ENCODE data around the gene PRM1. TPM values are rescaled to one million over a fixed set of nuclear protein-coding genes. Genes with fewer than 3 reads are reported as not detected.

The PRM1 gene
- total RNA-seq, 2 donors from 2014 or later = not detected

DNA sequence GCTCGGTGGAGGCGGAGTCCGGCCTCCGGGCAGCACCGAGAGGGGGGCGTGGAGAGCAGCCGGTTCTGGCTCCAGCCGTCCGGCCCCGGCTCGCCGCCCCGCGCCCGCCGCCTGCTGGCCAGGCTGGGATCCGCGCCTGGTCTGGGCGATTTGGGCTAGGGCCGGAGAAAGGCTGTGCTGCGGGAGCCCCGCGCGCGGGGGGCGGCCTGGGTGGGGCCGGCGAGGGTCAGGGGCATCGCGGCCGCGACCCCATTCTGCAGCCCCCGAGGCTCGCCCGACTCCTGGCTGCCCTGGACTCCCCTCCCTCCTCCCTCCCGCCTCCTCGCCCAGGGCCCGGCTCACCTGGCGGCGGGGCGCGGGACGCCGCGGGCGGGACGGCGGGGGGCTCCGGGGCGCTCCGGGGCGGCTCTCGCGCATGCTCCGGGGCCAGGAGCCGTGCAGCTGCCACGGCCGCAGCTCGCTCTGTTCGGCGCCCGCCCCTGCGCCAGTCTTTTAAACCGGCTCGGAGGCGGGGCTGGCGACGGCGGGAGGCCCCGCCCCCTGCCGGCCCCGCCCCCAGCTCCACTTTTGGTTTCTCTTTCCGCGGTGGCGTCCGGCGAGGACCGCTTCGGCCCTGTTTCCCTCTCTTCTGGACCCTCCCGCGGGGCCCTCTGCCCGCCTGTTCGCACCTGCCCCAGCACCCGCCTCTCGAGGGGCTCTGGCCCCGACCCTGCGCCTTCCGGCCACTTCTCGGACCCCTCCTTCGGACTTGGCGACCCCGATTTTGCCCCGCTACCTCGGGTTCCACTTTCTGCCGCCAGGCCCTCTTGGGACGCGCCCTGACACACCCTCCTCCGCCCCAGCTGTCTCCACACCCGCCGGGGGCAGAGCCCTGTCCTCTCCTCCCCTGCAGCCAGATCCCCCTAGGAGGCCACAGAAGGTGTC, 25.1 kb downstream of the PRM1 start, which contains the start of gene SOCS1:
SOCS1 (minus strand) TSS at position 468 of the 924 bp plus-strand sequence. CDS start 726 bp downstream, outside the sequence.
- peak; percentile 83 for DNase-seq (ENCODE audit: low spot score)
- Histone ChIP-seq H3K9me3 (no peaks in the 10 kb centered on the region), H3K4me3 (peak within 1 kb of the TSS; percentile 64 to 72), H3K27ac (peak within 1 kb of the TSS; percentile 92 to 94), H3K4me1 (peaks cover 0 to 32% of the 10 kb centered on the region in 2 donors), H3K36me3 (no peaks in the 10 kb centered on the region), H3K27me3 (no peaks in the 10 kb centered on the region)
- TF ChIP-seq, protein P1, sequence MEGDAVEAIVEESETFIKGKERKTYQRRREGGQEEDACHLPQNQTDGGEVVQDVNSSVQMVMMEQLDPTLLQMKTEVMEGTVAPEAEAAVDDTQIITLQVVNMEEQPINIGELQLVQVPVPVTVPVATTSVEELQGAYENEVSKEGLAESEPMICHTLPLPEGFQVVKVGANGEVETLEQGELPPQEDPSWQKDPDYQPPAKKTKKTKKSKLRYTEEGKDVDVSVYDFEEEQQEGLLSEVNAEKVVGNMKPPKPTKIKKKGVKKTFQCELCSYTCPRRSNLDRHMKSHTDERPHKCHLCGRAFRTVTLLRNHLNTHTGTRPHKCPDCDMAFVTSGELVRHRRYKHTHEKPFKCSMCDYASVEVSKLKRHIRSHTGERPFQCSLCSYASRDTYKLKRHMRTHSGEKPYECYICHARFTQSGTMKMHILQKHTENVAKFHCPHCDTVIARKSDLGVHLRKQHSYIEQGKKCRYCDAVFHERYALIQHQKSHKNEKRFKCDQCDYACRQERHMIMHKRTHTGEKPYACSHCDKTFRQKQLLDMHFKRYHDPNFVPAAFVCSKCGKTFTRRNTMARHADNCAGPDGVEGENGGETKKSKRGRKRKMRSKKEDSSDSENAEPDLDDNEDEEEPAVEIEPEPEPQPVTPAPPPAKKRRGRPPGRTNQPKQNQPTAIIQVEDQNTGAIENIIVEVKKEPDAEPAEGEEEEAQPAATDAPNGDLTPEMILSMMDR (IDR thresholded peaks at IDR 0.05) = peak; percentile 94

DNA sequence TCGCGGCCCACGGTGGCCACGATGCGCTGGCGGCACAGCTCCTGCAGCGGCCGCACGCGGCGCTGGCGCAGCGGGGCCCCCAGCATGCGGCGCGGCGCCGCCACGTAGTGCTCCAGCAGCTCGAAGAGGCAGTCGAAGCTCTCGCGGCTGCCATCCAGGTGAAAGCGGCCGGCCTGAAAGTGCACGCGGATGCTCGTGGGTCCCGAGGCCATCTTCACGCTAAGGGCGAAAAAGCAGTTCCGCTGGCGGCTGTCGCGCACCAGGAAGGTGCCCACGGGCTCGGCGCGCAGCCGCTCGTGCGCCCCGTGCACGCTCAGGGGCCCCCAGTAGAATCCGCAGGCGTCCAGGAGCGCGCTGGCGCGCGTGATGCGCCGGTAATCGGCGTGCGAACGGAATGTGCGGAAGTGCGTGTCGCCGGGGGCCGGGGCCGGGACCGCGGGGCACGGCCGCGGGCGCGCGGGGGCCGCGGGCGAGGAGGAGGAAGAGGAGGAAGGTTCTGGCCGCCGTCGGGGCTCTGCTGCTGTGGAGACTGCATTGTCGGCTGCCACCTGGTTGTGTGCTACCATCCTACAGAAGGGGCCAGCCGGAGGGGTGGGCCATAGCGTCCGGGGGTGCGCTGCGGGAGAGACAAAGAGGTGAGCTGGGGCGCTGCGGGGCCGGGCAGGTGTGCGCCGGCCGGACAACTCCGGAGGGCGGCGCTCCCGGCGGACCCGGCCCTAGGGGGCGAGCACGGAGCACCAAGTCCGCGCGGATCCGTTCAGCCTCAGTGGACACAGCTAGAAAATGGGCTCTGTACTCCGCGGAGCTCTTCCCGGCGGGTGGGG, 26.0 kb downstream of the PRM1 start:
- Histone ChIP-seq H3K4me3 (peak overlapping the region; percentile 64 to 72), H3K27ac (peak overlapping the region; percentile 92 to 94), H3K27me3 (no peaks in the 10 kb centered on the region), H3K9me3 (no peaks in the 10 kb centered on the region), H3K4me1 (peaks cover 0 to 32% of the 10 kb centered on the region in 2 donors), H3K36me3 (no peaks in the 10 kb centered on the region)
- DNase-seq (ENCODE audit: low spot score) = no peak
- TF ChIP-seq, protein P1 (IDR thresholded peaks at IDR 0.05) = no peak

DNA sequence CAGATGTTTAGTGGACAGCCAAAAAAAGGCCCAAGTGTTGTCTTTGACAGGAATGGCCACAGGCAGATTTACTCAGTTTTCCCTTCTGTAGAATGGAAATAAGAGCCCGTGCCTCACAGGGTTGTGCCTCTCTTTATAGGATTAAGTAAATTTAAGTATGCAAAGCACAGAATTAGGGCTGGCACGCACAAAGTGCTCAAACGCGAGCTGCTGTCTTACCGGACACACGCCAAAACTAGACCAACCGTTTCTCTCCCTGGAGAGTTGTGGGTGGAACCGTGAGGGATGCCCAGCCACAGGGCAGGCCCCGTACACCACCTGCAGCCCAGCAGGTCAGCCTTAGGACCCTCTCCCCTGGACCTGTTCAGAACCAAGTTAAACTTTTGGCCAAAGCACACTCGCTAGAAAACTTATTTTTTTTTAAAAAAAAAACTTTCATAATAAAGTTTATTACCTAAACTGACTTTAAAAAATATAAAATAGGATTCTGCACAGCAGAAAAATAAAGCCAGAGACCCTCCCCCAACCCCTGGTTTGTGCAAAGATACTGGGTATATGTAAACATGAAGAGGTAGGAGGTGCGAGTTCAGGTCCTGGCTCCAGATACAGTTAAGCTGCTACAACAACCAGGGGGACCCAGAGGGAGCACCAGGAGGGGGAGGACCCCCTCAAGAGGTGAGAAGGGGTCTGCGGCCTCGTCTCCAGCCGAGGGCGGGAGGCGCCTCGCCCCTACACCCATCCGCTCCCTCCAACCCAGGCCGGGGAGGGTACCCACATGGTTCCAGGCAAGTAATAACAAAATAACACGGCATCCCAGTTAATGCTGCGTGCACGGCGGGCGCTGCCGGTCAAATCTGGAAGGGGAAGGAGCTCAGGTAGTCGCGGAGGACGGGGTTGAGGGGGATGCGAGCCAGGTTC, 26.9 kb downstream of the PRM1 start:
- Histone ChIP-seq H3K4me1 (peaks cover 0 to 29% of the 10 kb centered on the region in 2 donors), H3K27me3 (no peaks in the 10 kb centered on the region), H3K9me3 (no peaks in the 10 kb centered on the region), H3K4me3 (peak overlapping the region; percentile 64 to 72), H3K27ac (peak overlapping the region in 1 of 2 donors; percentile 94), H3K36me3 (no peaks in the 10 kb centered on the region)
- DNase-seq (ENCODE audit: low spot score) = no peak
- TF ChIP-seq, protein P1 (IDR thresholded peaks at IDR 0.05) = no peak

DNA sequence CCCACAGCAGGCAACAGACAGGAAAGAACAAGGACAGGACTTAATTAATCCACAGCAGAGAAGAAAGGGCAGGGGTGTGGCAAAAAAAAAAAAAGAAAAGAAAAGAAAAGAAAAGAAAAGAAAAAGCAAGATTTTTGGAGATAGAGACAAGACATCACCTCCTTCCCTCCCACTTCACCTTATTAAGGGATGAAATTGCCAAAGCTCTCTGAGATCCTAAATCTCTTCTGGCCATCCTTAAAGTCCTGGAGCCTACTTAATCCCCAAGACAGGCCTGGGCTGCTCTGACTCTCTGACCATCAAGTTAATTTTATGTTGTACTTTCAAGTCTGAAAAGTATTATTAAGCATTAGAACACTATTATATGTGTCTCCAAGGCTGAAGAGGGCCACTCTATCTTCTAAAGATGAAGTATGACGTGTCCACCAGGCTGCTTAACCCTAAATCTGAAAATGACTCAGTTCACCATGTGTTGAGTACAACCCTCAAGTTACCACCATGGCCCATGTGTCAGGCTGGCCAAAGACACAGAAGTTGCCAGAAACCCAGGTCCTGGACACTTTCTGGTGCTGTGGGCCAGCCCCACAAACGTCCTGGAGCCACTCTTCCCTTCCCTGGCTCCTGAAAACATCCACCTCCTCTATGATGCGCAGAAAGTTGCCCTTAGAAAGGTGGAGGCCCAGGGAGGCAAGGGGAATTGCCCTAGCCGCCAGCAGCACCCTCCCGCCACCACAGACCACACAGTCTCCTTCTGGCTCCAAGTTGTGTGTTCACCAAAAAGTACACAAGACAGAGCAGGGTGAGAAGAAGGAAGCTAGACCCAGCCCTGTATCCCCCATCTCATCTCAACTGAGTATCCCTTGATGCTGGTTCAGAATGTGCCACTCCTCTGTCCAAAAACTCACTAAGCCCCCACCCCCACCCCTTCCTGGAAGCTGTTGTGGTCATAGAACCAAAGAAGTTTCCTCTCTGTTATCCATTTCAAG, 27.8 kb downstream of the PRM1 start:
- H3K36me3 ChIP-seq = no peaks in the 10 kb centered on the region
- no peak overlapping the region for H3K4me3 ChIP-seq
- no peaks in the 10 kb centered on the region for H3K9me3 ChIP-seq
- peaks cover 0 to 20% of the 10 kb centered on the region in 2 donors for H3K4me1 ChIP-seq
- no peak overlapping the region for H3K27ac ChIP-seq
- H3K27me3 ChIP-seq = no peaks in the 10 kb centered on the region
- no peak for DNase-seq (ENCODE audit: low spot score)
- TF ChIP-seq, protein P1 (IDR thresholded peaks at IDR 0.05) = no peak

Measured in right atrium auricular region (tissue), 2 donors.